GM12874 (cell line): ENCODE results near the gene SPINK14.

Source experiments
- CTCF ChIP-seq: IDR thresholded peaks from 2 replicates; pipeline ENCODE4 v1.5.1; 2011; ENCODE audit warnings: low read depth, mild to moderate bottlenecking, control low read depth, low read length, moderate library complexity; ENCODE audit not compliant: insufficient read depth

The SPINK14 gene

DNA sequence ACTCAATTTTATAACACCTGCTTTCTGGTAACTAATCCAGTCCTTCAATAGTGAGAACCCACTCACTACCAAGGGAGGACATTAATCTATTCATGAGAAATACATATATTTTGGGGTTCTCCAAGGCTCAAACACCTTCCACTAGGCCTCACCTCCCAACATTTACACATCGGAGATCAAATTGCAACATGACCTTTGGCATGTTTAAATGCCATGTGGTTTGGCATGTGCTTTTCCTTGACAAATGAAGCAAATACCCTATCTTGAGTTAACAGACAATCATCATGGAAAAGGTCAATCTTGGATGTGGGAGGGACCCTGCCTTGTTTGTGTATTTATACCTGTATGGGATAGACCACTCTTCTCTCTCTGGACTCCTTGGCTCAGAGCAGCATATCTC, 21.9 kb upstream of the SPINK14 start:
- no peak for TF ChIP-seq CTCF

- no peak for TF ChIP-seq CTCF
Measured at GRCh38 chr5:148147415-148147814, 20.9 kb upstream of the SPINK14 start.

DNA sequence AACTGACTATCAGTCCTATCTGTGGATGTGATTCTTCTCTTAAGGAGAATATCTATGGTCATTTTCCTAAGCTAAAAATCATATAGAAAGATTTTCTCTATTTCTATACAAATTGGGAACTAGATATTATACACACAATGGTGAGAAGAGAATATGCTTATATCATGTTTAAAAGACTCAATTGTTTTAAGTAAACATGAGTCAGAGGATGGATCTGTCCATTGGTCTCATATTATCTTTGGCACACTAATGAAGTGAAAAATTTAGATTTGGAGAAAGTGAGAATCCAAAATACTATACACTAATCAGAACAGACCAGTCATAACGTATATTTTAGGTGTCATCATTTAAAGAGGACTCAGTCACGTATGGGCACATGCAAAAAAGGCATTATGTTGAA, 16.5 kb upstream of the SPINK14 start:
- TF ChIP-seq CTCF = no peak

DNA sequence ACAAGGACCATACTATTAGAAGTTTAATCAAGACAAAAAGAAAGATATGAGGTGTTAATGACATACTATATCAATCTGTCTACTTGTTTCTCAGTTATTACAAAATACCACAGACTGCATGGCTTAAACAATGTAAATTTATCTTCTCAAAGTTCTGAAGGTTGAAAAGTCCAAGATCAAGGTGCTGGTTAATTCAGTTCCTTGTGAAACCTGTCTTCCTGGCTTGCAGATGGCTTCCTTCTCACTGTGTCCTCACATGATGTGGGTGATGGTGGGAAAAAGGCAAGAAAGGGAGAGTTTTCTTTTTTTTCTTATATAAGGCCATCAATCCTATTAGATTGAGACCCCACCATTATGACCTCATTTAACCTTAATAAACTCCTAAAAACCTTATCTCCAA, 15.6 kb upstream of the SPINK14 start:
- TF ChIP-seq CTCF = no peak

DNA sequence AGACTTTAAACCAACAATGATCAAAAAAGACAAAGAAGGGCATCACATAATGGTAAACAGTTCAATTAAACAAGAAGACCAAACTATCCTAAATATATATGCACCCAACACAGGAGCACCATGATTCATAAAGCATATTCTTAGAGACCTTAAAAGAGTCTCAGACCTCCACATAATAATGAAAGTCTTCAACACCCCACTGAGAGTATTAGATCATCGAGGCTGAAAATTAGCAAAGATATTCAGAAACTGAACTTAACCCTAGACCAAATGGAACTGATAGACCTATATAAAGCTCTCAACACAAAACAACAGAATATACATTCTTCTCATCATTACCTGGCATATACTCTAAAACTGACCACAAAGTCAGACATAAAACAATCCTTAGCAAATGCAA, 11.7 kb upstream of the SPINK14 start:
- no peak for TF ChIP-seq CTCF

- no peak for TF ChIP-seq CTCF
Measured at GRCh38 chr5:148162038-148162437, 6.3 kb upstream of the SPINK14 start.

GRCh38 chr5:148163345-148163744, 5.0 kb upstream of the SPINK14 start:
- 0 out of 2 replicates have a peak, but pooled peaks have one; percentile 13 for TF ChIP-seq CTCF
